B cell (primary cell): Measurements from ENCODE around the gene HGFAC. TPM values are rescaled to one million over a fixed set of nuclear protein-coding genes. Genes with fewer than 3 reads are reported as not detected.

Experiments used
- ATAC-seq: fragments of 200-7000 bp; cut with Tn5 transposase; one replicate; pipeline ENCODE4 v1.10.0; 2021; ENCODE audit warnings: low read depth, mild to moderate bottlenecking, moderate number of reproducible peaks, moderate library complexity
- CTCF ChIA-PET: fragments of 350-600 bp; sonication (Branson Sonifier 250); formaldehyde crosslinking; loops from one replicate; lab custom pipeline; 2021; ENCODE audit warnings: antibody characterized with exemption, inconsistent platforms; lab: Charles Lee
- POLR2A ChIA-PET: fragments of 350-600 bp; sonication (Branson Sonifier 250); formaldehyde crosslinking; loops from one replicate; lab custom pipeline; 2021; ENCODE audit warnings: antibody characterized with exemption; lab: Charles Lee
- DNase-seq: peaks from one replicate; pipeline ENCODE4 v3.0.0; 2013
- H2AFZ ChIP-seq: 2 replicates; pipeline ENCODE4 v1.6.1; 2012; ENCODE audit warnings: mild to moderate bottlenecking, low read depth, low read length; ENCODE audit not compliant: insufficient read depth, poor library complexity, severe bottlenecking
- H3K27ac ChIP-seq, 2 donors: 1 replicate in 1 of 2; 2 replicates in 1 of 2; pipeline ENCODE4 v1.5.1; 2012 to 2013; ENCODE audit warnings: low read length in 2 of 2, mild to moderate bottlenecking in 2 of 2, moderate library complexity in 1 of 2
- H3K27me3 ChIP-seq, 4 experiments: fragments of 200-600 bp in 1 of 4; sonication (generic) in 1 of 4; replicated peaks in 1 of 4; 1 replicate in 2 of 4; 2 replicates in 2 of 4; pipeline versions ENCODE4 v1.6.1 to v1.7.0; 2013 to 2016; ENCODE audit warnings: low read length in 3 of 4, mild to moderate bottlenecking in 2 of 4, mixed read lengths in 1 of 4, moderate library complexity in 1 of 4; ENCODE audit not compliant: insufficient read depth in 4 of 4, control insufficient read depth in 3 of 4; ENCODE audit errors: control extremely low read depth in 1 of 4
- H3K36me3 ChIP-seq, 2 experiments: replicated peaks in 1 of 2; 1 replicate in 1 of 2; 2 replicates in 1 of 2; pipeline versions ENCODE4 v1.6.1 to v1.7.1; 2013; ENCODE audit warnings: low read length in 1 of 2; ENCODE audit not compliant: insufficient read depth in 2 of 2, control insufficient read depth in 1 of 2; ENCODE audit errors: control extremely low read depth in 1 of 2, extremely low read depth in 1 of 2
- H3K4me1 ChIP-seq, 2 donors: fragments of 200-600 bp in 1 of 2; sonication (generic) in 1 of 2; 1 replicate in 1 of 2; 2 replicates in 1 of 2; pipeline versions ENCODE4 v1.5.1 to v1.6.1; 2013 to 2017; ENCODE audit warnings: low read length in 2 of 2; ENCODE audit not compliant: control insufficient read depth in 2 of 2, insufficient read depth in 2 of 2
- H3K4me2 ChIP-seq: replicated peaks from 2 replicates; pipeline ENCODE3; 2012; ENCODE audit warnings: mild to moderate bottlenecking, low read depth, low read length; ENCODE audit not compliant: poor library complexity, severe bottlenecking
- H3K4me3 ChIP-seq, 5 experiments: fragments of 200-600 bp in 1 of 5; sonication (generic) in 1 of 5; 1 replicate in 3 of 5; 2 replicates in 2 of 5; pipeline versions ENCODE4 v1.5.1 to v1.7.0; 2011 to 2016; ENCODE audit warnings: low read length in 4 of 5, mild to moderate bottlenecking in 4 of 5, low read depth in 2 of 5, control low read depth in 1 of 5, moderate library complexity in 1 of 5; ENCODE audit not compliant: insufficient read depth in 1 of 5; ENCODE audit errors: control extremely low read depth in 1 of 5, extremely low read depth in 1 of 5
- H3K79me2 ChIP-seq: fragments of 200-600 bp; sonication (generic); one replicate; pipeline ENCODE4 v1.6.0; 2016; ENCODE audit warnings: low read length; ENCODE audit not compliant: control insufficient read depth, insufficient read depth
- H3K9ac ChIP-seq: fragments of 200-600 bp; sonication (generic); 2 replicates; pipeline ENCODE4 v1.6.1; 2017; ENCODE audit warnings: mild to moderate bottlenecking, low read length, moderate library complexity
- H3K9me3 ChIP-seq, 3 donors: one replicate each; pipeline versions ENCODE4 v1.6.1 to v1.7.1; 2013; ENCODE audit warnings: low read length in 2 of 3; ENCODE audit not compliant: control insufficient read depth in 2 of 3, insufficient read depth in 1 of 3; ENCODE audit errors: control extremely low read depth in 1 of 3
- H4K20me1 ChIP-seq: 2 replicates; pipeline ENCODE4 v1.6.0; 2012; ENCODE audit warnings: mild to moderate bottlenecking, low read length; ENCODE audit not compliant: insufficient read depth, control insufficient read depth, poor library complexity, severe bottlenecking
- H3K27ac Mint-ChIP-seq: one replicate; pipeline ENCODE4 v1.8.0; 2021; ENCODE audit warnings: mixed read lengths
- H3K27me3 Mint-ChIP-seq: one replicate; pipeline ENCODE4 v1.8.0; 2021; ENCODE audit warnings: mixed read lengths
- H3K4me1 Mint-ChIP-seq: one replicate; pipeline ENCODE4 v1.8.0; 2021; ENCODE audit warnings: mixed read lengths
- H3K4me3 Mint-ChIP-seq: one replicate; pipeline ENCODE4 v1.8.0; 2021; ENCODE audit warnings: mixed read lengths
- H3K9me3 Mint-ChIP-seq: one replicate; pipeline ENCODE4 v1.8.0; 2022; ENCODE audit warnings: mixed read lengths; ENCODE audit not compliant: insufficient read depth
- EZH2 ChIP-seq: IDR thresholded peaks from 2 replicates; pipeline ENCODE4 v1.6.1; 2012; ENCODE audit warnings: borderline replicate concordance, low read depth, mild to moderate bottlenecking, moderate library complexity, low read length; ENCODE audit not compliant: insufficient read depth, poor library complexity, severe bottlenecking
- WGBS: methylation state at CpG from one replicate; pipeline ENCODE4 v1.1.5; 2013; ENCODE audit warnings: missing lambda C conversion rate; ENCODE audit not compliant: insufficient coverage; 5-methylcytosine and 5-hydroxymethylcytosine counted together
- intact Hi-C: fragments of 100-400 bp; cut with micrococcal nuclease; formaldehyde crosslinking; loops from one replicate; pipeline ENCODE4 v1.10.0; 2022
- polyA plus RNA-seq: library from polyadenylated mRNA; depleted of rRNA; stranded (reverse); fragments of >200 nt; gene quantifications from 2 replicates; pipeline ENCODE4 v1.2.3, GENCODE V29; 2012
- total RNA-seq, 2 donors: library from RNA; stranded (reverse); fragments of 120-200 nt in 1 of 2; gene quantifications; 1 replicate in 1 of 2; 2 replicates in 1 of 2; pipeline versions ENCODE4 v1.2.3 to v1.2.4, GENCODE V29; 2013 to 2022
- TF ChIP-seq, protein P1 (sequence below): fragments of 200-600 bp; IDR thresholded peaks from one replicate; pipeline ENCODE4 v1.8.0; 2022; ENCODE audit warnings: antibody characterized with exemption, mild to moderate bottlenecking

Gene HGFAC
- total and polyA plus RNA-seq, 2 donors (not counting 1 experiment from before 2014, with no cell fraction given): not detected

DNA sequence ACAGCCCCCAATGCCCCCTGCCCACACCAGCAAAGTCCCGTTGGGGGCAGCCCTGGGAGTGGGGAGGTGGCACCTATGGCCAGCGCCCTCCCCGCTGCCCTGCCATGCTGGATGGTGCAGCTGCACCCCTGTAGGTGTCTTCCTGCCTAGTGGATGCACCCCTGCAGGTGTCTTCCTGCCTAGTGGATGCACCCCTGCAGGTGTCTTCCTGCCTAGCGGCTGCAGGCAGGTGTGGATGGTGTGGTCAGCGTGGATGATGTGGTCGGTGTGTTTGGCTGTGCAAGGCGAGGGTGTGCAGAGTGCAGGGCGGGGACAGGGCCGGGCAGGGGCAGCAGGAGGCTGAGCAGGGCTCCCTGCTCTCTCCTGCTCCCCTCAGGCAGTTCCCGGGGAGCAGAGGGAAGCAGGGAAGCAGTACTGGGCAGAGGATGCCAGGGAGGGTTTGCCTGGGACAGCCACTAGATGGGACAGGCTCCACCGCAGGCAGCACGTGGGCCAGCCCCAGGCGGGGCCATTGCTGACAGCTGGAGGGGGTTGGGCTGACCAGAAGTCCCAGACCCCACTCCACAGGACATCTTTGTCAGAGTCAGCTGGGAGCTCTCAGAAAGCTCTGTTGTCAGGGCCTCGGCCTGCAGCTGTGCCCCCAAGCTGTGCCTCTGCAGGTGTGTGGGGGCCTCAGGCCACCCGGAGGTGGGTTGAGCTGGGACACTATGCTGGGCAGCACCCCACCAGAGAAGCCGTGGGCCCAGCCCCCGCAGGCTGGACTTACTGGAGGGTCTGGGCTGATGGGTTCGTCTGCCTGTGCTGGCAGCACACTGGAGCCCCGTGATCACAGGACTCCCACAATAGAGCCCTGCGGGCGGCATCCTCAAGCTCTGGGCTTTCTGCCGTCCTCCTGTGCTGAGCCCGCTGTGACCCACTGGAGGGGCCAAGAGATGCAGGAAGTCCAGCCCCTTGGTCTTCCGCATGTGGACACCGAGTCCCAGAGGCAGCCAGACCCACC lies 45.1 kb downstream of the HGFAC start:
- Histone ChIP-seq H3K9ac (peak overlapping the region; percentile 63), H3K4me1 (peaks cover 33 to 70% of the 10 kb centered on the region in 2 donors), H3K27me3 (peaks cover 0 to 4% (median 0%) of the 10 kb centered on the region in 4 experiments), H3K79me2 (peaks cover 3% of the 10 kb centered on the region), H3K27ac (peak overlapping the region; percentile 42 to 87), H3K4me3 (peak overlapping the region in 3 of 5 experiments; percentile 24 to 63 (median 49)), H3K36me3 (peaks cover 0 to 10% of the 10 kb centered on the region in 2 experiments), H2AFZ (no peak overlapping the region), H3K4me2 (peak overlapping the region; percentile 94), H4K20me1 (peaks cover 10% of the 10 kb centered on the region), H3K9me3 (no peaks in the 10 kb centered on the region)
- H3K27me3 Mint-ChIP-seq: no peaks in the 10 kb centered on the region
- no peak for ATAC-seq
- TF ChIP-seq, protein P1, sequence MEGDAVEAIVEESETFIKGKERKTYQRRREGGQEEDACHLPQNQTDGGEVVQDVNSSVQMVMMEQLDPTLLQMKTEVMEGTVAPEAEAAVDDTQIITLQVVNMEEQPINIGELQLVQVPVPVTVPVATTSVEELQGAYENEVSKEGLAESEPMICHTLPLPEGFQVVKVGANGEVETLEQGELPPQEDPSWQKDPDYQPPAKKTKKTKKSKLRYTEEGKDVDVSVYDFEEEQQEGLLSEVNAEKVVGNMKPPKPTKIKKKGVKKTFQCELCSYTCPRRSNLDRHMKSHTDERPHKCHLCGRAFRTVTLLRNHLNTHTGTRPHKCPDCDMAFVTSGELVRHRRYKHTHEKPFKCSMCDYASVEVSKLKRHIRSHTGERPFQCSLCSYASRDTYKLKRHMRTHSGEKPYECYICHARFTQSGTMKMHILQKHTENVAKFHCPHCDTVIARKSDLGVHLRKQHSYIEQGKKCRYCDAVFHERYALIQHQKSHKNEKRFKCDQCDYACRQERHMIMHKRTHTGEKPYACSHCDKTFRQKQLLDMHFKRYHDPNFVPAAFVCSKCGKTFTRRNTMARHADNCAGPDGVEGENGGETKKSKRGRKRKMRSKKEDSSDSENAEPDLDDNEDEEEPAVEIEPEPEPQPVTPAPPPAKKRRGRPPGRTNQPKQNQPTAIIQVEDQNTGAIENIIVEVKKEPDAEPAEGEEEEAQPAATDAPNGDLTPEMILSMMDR: no peak
- TF ChIP-seq EZH2: no peak
- peak overlapping the region; percentile 65 for H3K4me3 Mint-ChIP-seq
- POLR2A ChIA-PET: interaction anchor here (0.6 kb wide), 1 partner anchor 19 kb away, joined by 3 read pairs; no protein-coding TSS in a partner anchor
- H3K9me3 Mint-ChIP-seq: no peaks in the 10 kb centered on the region
- CTCF ChIA-PET: interaction anchor here (1.2 kb wide), 1 partner anchor 27 kb away, joined by 4 read pairs; no protein-coding TSS in a partner anchor
- intact Hi-C loops: loop anchor here (10.0 kb wide), 1 partner anchor 442 kb away; no protein-coding TSS in a partner anchor
- peaks cover 64% of the 10 kb centered on the region for H3K4me1 Mint-ChIP-seq
- no peak for DNase-seq
- WGBS: 56% methylated on average over 24 of the region's 25 CpGs
- H3K27ac Mint-ChIP-seq: peak overlapping the region; percentile 84
